ENCODE measurements around the gene RAMP1.

RAMP1 gene

DNA sequence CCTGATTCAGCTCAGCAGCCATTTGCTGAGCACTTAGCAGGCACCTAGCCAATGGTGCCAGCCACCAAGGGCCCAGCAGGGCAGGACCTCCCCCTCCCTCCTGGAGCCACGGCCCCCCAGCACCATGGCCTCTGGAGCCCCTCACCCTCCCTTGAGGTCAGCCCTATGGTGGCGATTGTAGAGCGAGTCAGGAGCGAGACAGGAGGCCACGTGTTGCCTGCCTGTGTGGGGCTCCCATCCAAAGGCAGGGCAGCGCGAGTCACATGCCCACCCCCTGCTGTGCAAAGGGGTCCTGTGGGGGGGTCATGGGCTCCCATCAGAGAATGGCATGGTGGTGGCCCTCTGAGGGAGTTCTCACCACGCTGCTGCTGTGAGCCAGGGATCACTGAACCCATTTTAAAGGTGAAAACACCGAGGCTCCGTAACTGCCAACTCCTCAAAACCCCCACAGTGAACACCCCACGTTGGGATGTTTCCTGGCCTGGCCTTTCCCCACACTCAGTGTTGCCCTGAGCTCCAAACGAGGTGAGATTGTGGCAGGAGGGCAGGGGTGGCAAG is 35.6 kb downstream of the RAMP1 start:
- DNase-seq (ENCODE audit: low read depth, low spot score): no peak
- no peaks in the 10 kb centered on the region for H3K9me3 ChIP-seq (ENCODE audit: control insufficient read depth, insufficient read depth, low read length)
- H3K36me3 ChIP-seq (ENCODE audit: control insufficient read depth, insufficient read depth, low read length): no peaks in the 10 kb centered on the region
- H3K4me3 ChIP-seq (ENCODE audit: low read length): no peak overlapping the region
- no CpG with 5 or more reads among the region's 12 CpGs for WGBS (ENCODE audit: insufficient coverage, insufficient read length)
- no peaks in the 10 kb centered on the region; the same call in 1 of the 2 replicates for H3K4me1 ChIP-seq (ENCODE audit: control insufficient read depth, insufficient read depth, low read length)
- H3K27me3 ChIP-seq (ENCODE audit: control insufficient read depth, insufficient read depth, low read length): no peaks in the 10 kb centered on the region
- H3K27ac ChIP-seq (ENCODE audit: low read length): no peak overlapping the region

GRCh38 chr2:237895544-237896506 is 36.4 kb downstream of the RAMP1 start:
- Histone ChIP-seq H3K27me3 (ENCODE audit: control insufficient read depth, insufficient read depth, low read length) (no peaks in the 10 kb centered on the region), H3K4me3 (ENCODE audit: low read length) (no peak overlapping the region), H3K36me3 (ENCODE audit: control insufficient read depth, insufficient read depth, low read length) (no peaks in the 10 kb centered on the region), H3K27ac (ENCODE audit: low read length) (no peak overlapping the region), H3K9me3 (ENCODE audit: control insufficient read depth, insufficient read depth, low read length) (no peaks in the 10 kb centered on the region), H3K4me1 (ENCODE audit: control insufficient read depth, insufficient read depth, low read length) (no peaks in the 10 kb centered on the region; the same call in 1 of the 2 replicates)
- no CpG with 5 or more reads among the region's 27 CpGs for WGBS (ENCODE audit: insufficient coverage, insufficient read length)
- no peak for DNase-seq (ENCODE audit: low read depth, low spot score)

- no peak for DNase-seq (ENCODE audit: low read depth, low spot score)
- Histone ChIP-seq H3K36me3 (ENCODE audit: control insufficient read depth, insufficient read depth, low read length) (no peaks in the 10 kb centered on the region), H3K4me1 (ENCODE audit: control insufficient read depth, insufficient read depth, low read length) (no peaks in the 10 kb centered on the region; the same call in 1 of the 2 replicates), H3K27me3 (ENCODE audit: control insufficient read depth, insufficient read depth, low read length) (no peaks in the 10 kb centered on the region), H3K27ac (ENCODE audit: low read length) (no peak overlapping the region), H3K4me3 (ENCODE audit: low read length) (no peak overlapping the region), H3K9me3 (ENCODE audit: control insufficient read depth, insufficient read depth, low read length) (no peaks in the 10 kb centered on the region)
- no CpG with 5 or more reads among the region's 7 CpGs for WGBS (ENCODE audit: insufficient coverage, insufficient read length)
Measured at GRCh38 chr2:237896507-237896892, 37.1 kb downstream of the RAMP1 start.

DNA sequence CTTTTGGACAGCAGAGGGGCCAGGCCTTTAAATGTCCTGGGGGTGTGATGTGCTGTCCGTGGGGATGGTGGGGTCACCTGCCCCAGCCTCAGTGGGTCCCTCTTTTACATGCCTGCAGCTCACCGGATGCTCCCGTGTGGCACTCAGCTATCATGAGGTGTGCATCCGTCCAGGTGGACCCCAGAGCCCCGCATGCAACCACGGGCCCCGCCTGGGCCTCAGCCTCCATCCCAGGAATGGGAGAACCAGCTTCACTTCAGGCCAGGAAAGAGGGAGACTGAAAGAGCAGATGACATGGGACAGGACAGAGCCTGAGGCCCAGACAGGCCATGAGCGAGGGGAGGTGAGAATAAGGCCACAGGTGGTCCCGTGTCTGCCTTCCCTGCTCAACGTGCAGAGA is 37.5 kb downstream of the RAMP1 start:
- DNase-seq (ENCODE audit: low read depth, low spot score): no peak

DNA sequence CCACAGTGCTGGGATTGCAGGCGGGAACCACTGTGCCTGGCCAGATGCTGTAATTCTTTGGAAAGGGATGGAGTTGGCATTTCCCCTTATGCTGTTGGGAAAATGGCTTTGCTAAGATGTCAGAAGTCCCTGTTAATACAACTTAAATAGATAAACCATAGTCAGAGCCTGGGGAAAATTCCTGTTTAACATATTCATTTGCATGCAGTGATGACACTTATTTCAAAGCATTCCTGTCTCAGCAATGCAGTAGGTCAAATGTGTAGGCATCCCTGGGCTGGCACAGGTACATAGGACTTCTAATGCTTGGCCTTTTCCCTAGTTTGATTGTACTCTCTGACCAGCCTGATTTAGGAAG is 38.6 kb downstream of the RAMP1 start:
- Histone ChIP-seq H3K4me1 (ENCODE audit: control insufficient read depth, insufficient read depth, low read length) (no peaks in the 10 kb centered on the region; the same call in 1 of the 2 replicates), H3K27ac (ENCODE audit: low read length) (no peak overlapping the region)
- WGBS (ENCODE audit: insufficient coverage, insufficient read length): no CpG with 5 or more reads among the region's 1 CpG

More for the DNA sequence above, 37.5 kb downstream of the RAMP1 start:
- H3K27ac ChIP-seq (ENCODE audit: low read length): no peak overlapping the region
- no CpG with 5 or more reads among the region's 10 CpGs for WGBS (ENCODE audit: insufficient coverage, insufficient read length)
- no peaks in the 10 kb centered on the region; the same call in 1 of the 2 replicates for H3K4me1 ChIP-seq (ENCODE audit: control insufficient read depth, insufficient read depth, low read length)
- no peak overlapping the region for H3K4me3 ChIP-seq (ENCODE audit: low read length)
- no peaks in the 10 kb centered on the region for H3K27me3 ChIP-seq (ENCODE audit: control insufficient read depth, insufficient read depth, low read length)
- H3K9me3 ChIP-seq (ENCODE audit: control insufficient read depth, insufficient read depth, low read length): no peaks in the 10 kb centered on the region
- no peaks in the 10 kb centered on the region for H3K36me3 ChIP-seq (ENCODE audit: control insufficient read depth, insufficient read depth, low read length)

DNA sequence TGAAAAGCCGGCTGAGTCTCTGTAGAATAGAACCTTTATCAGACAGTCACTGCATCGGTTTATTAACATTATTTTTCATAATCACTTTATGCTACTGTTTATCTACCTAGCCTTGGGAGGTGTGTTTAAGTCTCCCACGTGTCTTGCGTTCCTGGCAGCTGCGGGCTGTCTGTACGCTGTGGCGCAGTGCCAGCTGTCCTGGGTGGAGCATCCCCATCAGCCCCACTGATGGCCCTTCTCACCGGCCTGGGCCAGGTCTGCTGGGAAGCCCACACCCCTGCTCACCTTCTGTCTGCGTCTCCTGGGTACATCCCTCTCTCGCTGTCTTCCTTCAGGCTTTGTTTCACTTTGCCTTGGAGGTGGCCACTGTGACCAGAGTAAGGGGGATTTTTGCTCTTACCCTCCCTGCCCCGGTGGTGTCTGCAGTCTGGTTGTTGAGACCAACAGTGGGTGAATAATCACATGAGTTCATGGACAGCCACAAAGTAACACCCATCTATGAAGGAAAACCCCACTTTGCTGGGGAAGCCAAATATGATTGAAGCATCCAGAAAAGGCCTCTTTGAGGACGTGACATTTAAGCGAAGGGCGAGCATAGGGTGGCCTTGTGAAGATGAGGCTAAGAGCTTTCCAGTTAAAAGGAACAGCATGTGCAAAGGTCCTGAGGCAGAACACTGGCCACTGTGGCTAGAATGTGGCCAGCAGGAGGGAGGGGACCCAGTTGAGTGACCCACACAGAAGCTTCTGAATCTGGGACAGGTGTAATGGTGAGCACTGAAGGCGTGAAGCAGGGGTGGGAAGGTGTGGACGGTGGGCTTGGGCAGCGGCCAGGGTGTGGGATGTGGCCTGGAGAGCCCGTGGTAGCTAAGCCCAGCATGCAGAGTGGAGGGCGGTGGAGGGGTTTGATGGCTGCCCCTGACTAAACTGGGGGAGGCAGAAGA is 41.7 kb downstream of the RAMP1 start:
- Histone ChIP-seq H3K27ac (ENCODE audit: low read length) (no peak overlapping the region), H3K4me3 (ENCODE audit: low read length) (no peak overlapping the region), H3K4me1 (ENCODE audit: control insufficient read depth, insufficient read depth, low read length) (no peaks in the 10 kb centered on the region; the same call in 1 of the 2 replicates), H3K9me3 (ENCODE audit: control insufficient read depth, insufficient read depth, low read length) (no peaks in the 10 kb centered on the region), H3K27me3 (ENCODE audit: control insufficient read depth, insufficient read depth, low read length) (no peaks in the 10 kb centered on the region), H3K36me3 (ENCODE audit: control insufficient read depth, insufficient read depth, low read length) (no peaks in the 10 kb centered on the region)
- WGBS (ENCODE audit: insufficient coverage, insufficient read length): no CpG with 5 or more reads among the region's 19 CpGs
- no peak for DNase-seq (ENCODE audit: low read depth, low spot score)

More for the DNA sequence above, 38.6 kb downstream of the RAMP1 start:
- Histone ChIP-seq H3K27me3 (ENCODE audit: control insufficient read depth, insufficient read depth, low read length) (no peaks in the 10 kb centered on the region), H3K36me3 (ENCODE audit: control insufficient read depth, insufficient read depth, low read length) (no peaks in the 10 kb centered on the region), H3K9me3 (ENCODE audit: control insufficient read depth, insufficient read depth, low read length) (no peaks in the 10 kb centered on the region), H3K4me3 (ENCODE audit: low read length) (no peak overlapping the region)
- no peak for DNase-seq (ENCODE audit: low read depth, low spot score)

DNA sequence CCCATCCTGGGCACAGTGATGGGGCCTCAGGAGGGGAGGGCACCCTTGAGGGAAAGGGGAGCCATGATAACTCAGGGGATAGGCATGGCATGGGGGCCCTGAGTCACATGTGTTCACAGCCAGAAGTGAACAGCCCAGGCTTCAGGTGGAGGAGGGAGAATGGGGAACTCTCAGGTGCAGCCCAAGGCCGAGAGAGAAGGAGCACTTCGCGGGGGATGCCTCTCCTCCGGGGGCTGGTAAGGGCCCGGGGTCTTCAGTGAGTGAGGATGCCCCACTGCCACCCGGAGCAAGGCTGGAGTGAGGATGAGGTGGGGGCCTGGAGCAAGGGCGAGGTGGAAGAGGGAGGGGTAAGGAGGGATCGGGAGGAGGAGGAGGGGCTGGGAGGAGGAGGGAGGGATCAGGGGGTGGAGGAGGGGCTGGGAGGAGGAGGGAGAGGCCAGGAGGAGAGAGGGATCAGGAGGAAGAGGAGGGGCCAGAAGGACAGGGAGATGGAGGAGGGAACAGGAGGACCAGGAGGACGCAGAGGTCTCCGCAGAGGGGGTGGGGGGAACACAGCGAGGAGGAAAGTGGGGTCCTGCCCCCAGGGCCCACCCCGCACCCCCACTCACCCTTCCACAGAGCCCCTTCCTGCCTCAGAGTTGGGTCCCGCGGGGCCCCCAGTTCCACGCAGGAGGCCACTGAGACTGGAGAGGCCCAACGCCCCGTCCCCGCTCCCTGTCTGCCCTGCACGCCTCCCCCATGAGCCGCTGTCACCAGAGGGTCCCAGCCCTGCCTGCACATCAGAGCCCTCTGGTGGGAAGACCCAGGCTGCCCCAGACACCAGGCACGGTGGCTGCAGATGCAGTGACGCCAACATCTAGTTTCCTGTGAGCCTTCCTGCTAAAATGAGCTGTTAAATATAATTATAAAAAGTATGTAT is 42.8 kb downstream of the RAMP1 start:
- H3K27ac ChIP-seq (ENCODE audit: low read length): no peak overlapping the region
- no peaks in the 10 kb centered on the region; the same call in 1 of the 2 replicates for H3K4me1 ChIP-seq (ENCODE audit: control insufficient read depth, insufficient read depth, low read length)
- no peaks in the 10 kb centered on the region for H3K27me3 ChIP-seq (ENCODE audit: control insufficient read depth, insufficient read depth, low read length)
- DNase-seq (ENCODE audit: low read depth, low spot score): no peak
- H3K36me3 ChIP-seq (ENCODE audit: control insufficient read depth, insufficient read depth, low read length): no peaks in the 10 kb centered on the region
- H3K4me3 ChIP-seq (ENCODE audit: low read length): no peak overlapping the region
- no CpG with 5 or more reads among the region's 22 CpGs for WGBS (ENCODE audit: insufficient coverage, insufficient read length)
- no peaks in the 10 kb centered on the region for H3K9me3 ChIP-seq (ENCODE audit: control insufficient read depth, insufficient read depth, low read length)

GRCh38 chr2:237904831-237905599 is 45.6 kb downstream of the RAMP1 start:
- no peak overlapping the region for H3K27ac ChIP-seq (ENCODE audit: low read length)
- DNase-seq (ENCODE audit: low read depth, low spot score): no peak
- H3K36me3 ChIP-seq (ENCODE audit: control insufficient read depth, insufficient read depth, low read length): no peaks in the 10 kb centered on the region
- H3K4me3 ChIP-seq (ENCODE audit: low read length): no peak overlapping the region
- no CpG with 5 or more reads among the region's 15 CpGs for WGBS (ENCODE audit: insufficient coverage, insufficient read length)
- peaks cover 2% of the 10 kb centered on the region; the same call in 1 of the 2 replicates for H3K9me3 ChIP-seq (ENCODE audit: control insufficient read depth, insufficient read depth, low read length)
- no peaks in the 10 kb centered on the region for H3K27me3 ChIP-seq (ENCODE audit: control insufficient read depth, insufficient read depth, low read length)
- no peaks in the 10 kb centered on the region; the same call in 1 of the 2 replicates for H3K4me1 ChIP-seq (ENCODE audit: control insufficient read depth, insufficient read depth, low read length)

- peaks cover 2% of the 10 kb centered on the region; the same call in 1 of the 2 replicates for H3K9me3 ChIP-seq (ENCODE audit: control insufficient read depth, insufficient read depth, low read length)
- H3K36me3 ChIP-seq (ENCODE audit: control insufficient read depth, insufficient read depth, low read length): no peaks in the 10 kb centered on the region
- no peak overlapping the region for H3K4me3 ChIP-seq (ENCODE audit: low read length)
- H3K27ac ChIP-seq (ENCODE audit: low read length): no peak overlapping the region
- no CpG with 5 or more reads among the region's 1 CpG for WGBS (ENCODE audit: insufficient coverage, insufficient read length)
- no peaks in the 10 kb centered on the region for H3K4me1 ChIP-seq (ENCODE audit: control insufficient read depth, insufficient read depth, low read length)
- H3K27me3 ChIP-seq (ENCODE audit: control insufficient read depth, insufficient read depth, low read length): no peaks in the 10 kb centered on the region
- no peak for DNase-seq (ENCODE audit: low read depth, low spot score)
Measured at GRCh38 chr2:237907144-237907543, 47.7 kb downstream of the RAMP1 start.
